GM21529 (cell line): Measurements from ENCODE around the gene HDLBP.
"Not testable (repeated sequence)": the region's sequence is repeated elsewhere in the genome, so short reads cannot be mapped to it uniquely, and the experiment has no call there.

Source experiments
- ATAC-seq: cut with Tn5 transposase; IDR thresholded peaks from one replicate; pipeline ENCODE4 v1.9.1; 2021; ENCODE audit not compliant: unreplicated experiment

Gene HDLBP

DNA sequence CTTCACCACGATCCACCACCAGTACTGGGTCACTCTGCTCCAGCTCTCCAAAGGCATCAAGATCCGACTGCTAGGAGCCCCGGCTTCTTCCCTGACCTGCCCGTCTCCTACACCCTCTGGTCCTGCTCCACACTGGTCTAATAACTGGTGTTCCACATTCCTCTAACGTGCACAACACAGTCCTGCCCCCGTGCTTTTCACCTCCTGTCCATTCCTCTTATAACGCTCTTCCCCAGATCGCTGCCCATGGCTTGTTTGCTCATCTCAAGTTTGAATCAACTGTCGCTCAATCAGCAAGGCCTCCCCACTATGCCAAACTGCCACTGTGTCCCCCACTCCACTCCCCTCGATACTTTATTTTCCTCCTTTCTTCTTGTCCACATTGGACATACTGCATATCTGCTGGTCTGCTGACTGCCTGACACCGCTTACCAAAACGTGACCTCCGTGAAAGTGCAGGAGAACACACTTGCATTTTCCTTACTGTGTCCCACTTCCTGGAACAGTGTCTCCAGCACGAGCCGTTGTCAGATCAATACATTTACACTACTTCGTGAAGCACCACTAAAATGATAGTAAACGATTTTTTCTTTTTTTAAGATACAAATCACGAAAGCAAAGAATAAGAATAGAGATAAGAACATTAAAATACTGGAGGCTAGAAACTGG, 6.5 kb downstream of the HDLBP start:
- ATAC-seq: no peak

DNA sequence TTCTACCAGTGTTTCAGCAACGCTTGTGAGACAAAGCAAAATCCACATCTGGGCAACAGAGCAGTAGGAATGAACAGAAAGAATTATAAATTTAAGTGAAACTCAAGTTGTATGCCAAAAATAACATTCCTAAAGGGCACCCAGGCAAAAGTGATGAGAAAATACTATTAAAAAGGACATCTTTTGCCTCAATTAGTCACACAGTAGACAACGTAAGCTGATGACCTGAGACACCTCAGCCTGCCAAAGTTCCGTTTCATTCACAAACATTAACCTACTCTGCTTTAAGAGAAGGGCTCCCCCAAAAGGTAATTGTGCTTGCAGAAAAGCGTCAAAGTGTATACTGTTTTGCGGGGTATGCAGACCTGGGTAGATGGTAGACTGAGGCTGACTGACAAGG, 7.2 kb downstream of the HDLBP start:
- no peak for ATAC-seq

DNA sequence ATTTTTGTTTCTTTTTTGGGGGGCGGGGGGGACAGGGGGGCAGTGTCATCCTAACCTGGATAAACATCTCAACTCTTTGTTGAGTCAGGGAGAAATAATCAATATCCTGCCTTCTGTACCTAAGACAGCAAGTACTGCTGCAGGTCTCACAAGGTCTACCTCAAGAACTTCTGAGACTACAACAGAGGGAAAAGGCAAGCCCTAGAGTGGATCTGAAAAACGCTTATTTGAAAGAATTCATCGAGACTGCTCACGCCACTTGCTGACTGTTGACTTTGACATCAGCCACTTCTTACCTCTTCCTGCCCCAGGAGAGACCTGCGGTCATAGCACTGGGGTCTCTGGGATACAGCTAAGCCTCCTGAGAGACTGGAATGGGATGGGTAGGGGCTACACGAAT, 8.4 kb downstream of the HDLBP start:
- no peak for ATAC-seq

DNA sequence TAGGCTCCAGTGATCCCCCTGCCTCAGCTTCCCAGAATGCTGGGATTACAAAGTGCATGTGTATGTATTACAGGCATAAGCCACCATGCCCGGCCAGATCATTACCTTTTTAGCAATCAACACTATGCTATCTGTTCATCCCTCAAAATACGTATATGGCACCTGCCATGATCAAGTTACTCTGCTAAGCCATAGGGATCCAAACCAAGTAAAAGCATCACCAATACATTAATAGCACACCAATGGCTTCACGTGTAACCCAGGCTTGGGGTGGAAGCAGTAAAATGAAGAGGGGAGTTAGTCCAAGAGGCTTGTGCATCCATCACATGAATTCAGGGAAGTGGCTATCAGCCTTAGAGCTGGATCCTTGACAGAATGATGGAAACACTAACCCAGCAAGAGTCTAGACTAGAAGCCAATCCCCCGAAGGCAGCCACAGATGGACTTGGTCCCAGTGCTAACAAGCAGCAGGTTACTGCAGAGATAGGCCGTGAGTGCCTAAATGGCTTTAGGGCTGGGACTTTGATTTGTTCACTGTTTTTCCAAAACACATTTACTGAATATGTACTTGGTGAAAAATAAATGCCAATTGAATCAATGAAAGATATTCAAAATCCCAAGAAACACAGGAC, 11.3 kb downstream of the HDLBP start:
- no peak for ATAC-seq

DNA sequence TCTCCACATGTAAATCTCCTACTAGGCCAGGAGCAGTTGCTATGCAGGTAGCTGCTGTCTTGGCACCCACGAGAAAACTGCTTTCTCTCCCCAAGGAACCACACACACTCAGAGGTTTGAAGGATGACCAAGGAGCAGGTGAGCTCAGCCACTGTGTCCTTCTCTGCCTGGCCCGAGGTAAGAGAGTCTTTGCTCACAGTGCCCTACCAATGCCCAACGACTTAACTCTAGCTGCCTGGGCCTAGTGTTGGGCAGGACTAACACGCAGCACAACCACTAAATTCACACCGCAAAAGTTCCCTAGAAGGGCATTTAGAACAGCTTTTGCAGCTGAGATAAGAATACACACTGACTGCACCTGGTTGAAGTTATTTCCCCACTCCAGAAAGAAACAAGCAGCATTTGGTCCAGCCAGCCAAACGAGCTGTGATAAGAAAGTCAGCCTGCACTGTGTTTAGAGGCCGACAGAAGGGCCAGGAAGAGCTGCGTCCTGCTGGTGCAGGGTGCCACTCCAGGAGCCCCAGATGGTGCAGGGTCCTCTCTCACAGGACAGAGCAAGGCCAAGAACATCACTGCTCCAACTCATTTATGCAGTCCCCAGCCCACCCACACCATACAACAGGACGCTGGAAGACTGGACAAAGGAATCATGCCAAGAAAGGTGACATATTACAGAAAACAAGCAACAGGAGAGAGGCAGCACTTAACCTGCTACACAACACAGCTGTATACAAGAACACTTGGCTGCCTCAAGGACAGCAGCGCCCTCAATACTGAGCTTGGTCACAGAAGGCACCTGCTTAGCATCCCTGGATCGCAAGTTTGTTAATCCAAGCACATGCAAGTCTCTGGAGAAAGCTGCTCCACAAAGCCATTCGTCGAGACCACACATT, 12.5 kb downstream of the HDLBP start:
- ATAC-seq: no peak

DNA sequence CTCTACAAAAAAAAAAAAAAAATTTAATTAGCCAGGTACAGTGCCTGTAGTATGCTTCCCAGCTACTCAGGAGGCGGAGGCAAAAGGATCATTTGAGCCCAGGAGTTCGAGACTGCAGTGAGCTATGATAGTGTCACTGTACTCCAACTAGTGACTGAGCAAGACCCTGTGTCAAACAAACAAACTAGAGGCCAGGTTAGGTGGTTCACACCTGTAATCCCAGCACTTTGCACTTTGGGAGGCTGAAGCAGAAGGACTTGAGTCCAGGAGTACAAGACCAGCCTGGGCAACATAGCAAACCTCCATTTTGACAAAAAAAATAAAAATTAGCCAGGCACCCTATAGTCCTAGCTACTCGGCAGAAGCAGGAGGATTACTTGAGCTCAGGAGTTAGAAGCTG, 13.4 kb downstream of the HDLBP start:
- no peak for ATAC-seq

DNA sequence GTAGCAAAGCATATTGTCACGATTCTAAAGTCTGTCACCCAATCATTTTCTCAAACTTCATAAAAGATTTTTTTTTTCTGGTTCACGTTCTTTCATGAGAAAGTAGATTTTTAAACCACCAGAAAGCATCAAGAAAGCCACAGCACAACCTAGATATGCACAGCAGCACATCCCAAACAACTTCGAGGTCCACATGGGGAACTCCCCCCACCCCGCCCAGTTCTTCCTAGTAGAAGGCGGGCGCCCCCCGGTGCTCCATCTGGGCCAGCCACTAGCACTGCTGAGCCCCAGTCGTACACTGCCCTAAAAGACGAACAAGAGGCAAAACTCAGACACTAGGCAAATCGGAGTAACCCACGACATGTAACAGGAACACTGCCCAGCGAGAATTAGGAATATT, 15.5 kb downstream of the HDLBP start:
- no peak for ATAC-seq

DNA sequence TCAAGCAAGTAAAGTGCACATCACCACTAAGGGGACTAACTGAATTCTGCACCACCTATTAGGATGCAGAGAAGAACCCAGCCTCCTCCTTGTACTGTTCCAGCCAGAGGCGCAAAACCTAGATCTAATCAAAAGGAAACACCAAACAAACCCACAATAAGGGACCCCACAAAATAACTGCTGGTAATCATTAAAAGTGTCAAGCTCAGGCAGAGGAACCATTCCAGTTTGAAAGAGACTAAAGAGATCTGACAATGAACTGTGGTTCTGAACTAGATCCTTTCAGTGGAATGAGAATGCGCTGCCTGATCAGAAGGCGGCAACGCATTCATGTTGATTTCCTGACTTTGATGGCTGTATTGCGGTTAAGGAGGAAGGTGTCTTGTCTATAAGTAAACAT, 16.8 kb downstream of the HDLBP start:
- ATAC-seq: no peak

DNA sequence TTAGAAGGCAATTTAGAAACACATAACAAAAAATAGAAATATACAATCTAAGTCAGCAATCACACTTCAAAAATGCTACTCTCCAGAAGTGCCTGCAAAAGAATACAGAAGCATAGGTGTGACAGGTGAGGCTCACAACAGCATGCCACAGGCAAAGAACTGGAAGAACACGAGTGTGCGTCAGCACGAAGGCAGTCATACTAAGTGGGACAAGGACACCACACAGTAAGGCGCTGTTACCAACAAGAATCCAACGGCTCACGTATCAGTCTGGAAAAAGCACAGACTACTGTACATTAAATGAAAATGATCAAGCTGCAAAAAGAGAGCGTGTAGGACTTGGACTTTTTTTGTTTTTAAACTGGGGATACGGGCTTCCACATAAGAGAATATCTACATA, 18.7 kb downstream of the HDLBP start:
- ATAC-seq: no peak

DNA sequence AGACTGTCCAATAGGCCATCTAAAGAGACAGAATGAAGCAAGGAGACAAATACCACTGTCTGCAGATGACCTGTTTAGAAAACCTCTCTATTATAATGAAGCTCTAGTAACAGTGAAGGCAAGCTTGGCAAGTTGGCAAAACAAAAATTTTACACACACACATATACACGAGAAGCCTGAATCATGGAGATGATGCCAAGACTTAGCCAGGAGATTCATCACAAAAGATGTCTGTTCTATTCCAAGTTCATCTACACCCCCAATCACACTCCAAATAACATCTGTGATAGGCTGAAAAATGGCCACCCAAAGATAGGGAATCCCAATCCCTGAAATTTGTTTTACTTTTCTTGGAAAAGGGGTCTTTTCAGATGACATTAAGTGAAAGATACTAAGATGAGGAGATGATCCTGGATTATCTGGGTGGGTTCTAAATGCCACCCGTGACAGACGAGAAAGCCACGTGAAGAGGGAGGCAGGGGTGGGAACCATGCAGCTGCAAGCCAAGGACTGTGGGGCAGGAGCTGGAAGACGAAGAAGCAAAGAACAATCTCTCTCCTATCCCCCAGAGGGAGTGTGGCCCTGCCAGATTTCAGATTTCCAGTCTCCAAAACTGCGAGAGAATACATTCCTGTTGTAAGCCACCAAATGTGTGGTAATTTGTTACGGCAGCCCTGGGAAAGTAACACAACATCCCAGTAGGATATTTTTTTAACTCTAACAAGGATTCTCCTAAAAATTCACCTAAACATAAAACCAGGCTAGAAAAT, 20.0 kb downstream of the HDLBP start:
- ATAC-seq: no peak

DNA sequence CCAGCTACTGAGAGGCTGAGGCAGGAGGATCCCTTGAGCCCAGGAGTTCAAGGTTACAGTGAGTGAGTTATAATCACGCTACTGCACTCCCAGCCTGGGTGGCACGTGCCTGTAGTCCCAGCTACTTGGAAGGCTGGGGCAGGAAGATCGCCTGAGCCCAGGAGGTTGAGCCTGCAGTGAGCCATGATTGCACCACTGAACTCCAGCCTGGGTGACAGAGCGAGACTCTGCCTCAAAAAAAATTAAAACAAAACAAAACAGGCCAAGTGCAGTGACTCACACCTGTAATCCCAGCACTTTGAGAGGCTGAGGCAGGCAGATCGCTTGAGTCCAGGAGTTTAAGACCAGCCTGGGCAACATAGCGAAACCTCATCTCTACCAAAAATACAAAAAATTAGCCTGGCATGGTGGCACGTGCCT, 22.1 kb downstream of the HDLBP start:
- ATAC-seq: not testable (repeated sequence)

DNA sequence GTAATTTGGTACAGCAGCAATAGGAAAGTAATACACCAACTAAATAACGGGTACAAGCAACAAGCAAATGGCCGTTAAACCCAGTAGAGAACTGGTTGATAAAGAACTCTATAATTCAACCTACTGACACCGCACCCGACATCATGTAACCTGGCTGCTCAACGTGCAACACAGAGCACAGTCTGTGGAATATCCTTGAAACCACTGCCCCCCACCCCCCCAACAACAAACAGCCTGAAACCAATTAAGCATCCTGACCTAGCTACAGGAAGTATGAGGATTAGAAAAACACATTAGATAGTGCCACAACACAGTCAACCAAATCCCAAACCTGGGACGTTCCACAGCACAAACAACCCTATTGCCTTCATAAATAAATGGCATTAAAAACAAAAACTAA, 23.5 kb downstream of the HDLBP start:
- no peak for ATAC-seq

DNA sequence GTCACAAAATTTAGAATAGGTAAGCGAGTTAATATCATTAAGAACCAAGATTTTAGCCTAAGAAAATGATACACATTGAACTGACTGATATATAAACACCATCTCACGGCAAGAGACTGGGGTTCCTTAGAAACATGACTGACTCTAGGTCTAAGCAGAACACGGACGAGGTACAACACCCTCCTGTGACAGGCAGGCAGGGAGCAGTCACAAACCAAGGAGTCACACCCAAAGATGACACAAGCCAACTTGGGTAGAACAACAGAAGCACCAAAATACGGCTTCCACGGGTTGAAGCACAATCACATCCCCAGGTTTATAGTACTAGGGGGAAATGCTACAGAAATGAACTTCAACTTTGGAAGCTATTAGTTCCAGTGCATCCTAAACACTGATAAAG, 24.3 kb downstream of the HDLBP start:
- ATAC-seq: no peak

DNA sequence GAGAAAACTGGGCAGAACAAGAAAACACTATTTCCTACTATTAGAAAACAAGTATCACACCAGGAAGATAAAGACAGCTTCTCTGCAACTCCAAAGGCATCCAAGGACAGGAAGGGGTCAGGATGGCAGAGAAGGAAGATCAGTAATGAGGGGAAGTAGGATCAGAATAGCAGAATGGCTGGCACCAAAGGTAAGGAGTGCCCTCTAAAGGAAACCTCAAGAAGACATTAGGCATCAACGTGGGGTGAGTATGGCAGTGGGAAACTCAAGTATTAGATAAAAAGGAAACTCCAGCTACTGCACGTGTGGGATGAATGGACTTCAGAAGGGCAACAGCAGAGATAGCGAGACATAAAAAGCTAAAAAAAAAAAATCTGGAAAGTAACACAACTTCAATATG, 25.9 kb downstream of the HDLBP start:
- no peak for ATAC-seq

DNA sequence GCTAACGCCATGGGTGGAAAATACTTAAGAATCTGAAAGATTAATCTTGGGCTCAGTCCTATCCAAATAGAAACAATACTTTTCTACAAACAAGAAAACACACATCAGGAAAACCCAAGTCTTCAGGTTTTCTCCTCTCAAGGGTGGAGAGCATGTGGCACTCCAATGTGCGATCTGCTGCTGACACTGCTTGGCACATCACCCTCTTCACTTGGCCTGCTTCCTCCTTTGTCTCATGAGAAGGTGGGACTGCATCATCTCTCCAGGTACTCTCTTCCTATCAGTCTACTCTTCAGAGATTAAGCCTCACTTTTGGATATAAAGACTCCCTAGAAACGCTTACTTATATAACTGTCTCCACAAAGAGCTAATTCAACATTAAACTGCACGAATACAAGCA, 26.4 kb downstream of the HDLBP start:
- ATAC-seq: no peak

DNA sequence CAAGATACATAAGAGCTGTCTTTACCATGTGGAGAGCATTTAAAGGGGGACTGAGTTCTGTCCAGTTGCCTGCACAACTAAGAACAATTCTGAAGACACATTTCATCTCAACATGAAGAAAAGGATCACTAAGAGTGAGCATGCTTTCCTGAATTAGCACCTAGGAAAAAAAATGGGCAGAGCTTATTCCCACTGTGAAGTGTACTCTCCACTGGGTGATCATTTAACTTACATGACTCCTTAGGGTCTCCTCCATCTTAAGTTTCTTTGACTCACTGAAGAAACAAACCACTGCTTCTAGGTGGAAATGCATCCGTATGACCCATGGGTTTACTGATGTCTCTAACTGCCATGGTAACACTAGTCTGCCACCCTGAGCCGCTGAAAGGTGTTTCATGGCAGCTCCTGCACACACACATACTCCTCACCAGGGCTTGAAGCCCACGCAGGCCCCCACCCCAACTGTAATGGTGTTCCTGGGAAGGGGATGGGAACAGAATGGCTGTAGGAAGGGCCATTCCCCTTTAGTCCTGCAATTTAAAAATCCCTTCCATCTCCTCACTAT, 27.1 kb downstream of the HDLBP start:
- ATAC-seq: no peak

DNA sequence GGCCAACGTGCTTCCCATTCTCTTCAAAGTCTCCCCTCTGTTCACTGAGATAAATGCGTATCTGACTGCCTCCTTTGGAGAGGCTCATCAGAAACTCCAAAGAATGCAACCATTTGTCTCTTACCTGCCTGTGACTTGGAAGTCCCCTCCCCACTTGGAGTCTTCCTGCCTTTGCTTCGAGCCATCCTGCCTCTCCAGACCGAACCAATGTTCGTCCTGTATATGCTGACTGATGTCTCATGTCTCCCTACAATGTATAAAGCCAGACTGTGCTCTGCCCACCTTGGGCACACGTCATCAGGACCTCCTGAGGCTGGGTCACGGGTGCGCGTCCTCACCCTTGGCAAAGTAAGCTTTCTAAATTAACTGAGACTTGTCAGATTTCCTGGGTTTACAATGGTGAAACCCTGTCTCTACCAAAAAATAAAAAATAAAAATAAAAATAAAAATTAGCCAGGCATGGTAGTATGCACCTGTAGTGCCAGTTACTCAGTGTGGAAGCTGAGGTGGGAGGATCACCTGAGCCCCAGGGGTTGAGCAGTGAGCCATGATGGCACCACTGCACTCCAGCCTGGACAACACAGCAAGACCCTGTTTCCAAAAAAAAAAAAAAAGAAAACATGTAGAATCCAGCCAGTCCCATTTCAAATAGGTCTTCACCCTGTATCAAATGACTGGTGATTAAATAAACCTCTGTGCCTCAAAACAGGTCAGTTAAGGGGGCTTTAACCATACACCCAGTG, 29.0 kb downstream of the HDLBP start:
- ATAC-seq: no peak

DNA sequence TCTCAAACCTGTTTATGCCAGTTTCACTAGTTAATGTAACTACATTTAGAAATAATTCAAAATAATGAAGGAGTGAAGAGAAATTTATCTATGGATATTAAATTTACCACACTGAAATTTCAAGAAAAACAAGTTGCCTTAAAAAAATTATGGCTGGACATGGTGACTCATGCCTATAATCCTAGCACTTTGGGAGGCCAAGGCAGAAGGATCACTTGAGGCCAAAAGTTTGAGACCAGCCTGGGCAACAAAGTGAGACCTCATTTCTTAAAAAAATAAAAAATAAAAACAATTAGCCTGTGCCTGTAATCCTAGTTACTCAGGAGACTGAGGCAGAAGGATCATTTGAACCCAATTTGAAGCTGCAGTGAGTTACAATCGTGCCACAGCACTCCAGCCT, 29.9 kb downstream of the HDLBP start:
- ATAC-seq: no peak

DNA sequence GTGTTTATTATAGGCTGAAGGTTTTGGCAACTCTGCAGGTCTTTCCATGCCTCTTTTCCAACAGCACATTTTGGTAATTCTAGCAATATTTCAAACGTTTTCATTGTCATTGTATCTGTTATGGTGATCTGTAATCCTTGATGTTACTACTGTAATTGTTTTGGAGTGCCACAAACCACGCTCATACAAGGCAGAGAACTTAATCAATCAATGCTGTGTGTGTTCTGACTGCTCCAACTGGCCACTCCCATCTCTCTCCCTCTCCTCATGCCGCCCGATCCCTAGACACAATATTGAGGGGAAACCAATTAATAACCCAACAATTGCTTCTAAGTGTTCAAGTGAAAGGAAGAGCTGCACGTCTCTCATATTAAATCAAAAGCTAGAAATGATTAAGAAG, 32.9 kb downstream of the HDLBP start:
- ATAC-seq: no peak

DNA sequence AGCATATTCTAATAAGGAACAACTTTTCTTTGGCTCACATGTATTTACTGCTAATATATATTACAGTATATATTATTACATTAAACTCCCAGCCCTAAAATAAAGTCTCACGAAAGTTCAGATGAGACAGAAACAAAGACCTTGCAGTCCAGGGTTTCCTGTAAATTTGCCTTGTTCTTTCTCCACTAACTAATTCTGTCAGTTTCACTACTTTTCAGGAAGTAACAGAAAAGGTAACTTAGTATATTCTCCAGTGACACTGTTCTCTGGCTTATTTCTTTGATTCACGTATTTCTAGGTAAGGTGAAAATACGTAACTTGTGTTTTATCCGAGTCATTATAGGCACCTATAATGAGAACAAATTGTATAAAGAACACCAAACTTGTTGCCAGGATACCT, 35.2 kb downstream of the HDLBP start:
- no peak for ATAC-seq
